ENCODE data around the gene CPNE7.
A peak's percentile ranks its signal among the peaks of the same experiment; 100 is the strongest.

CPNE7 gene

GRCh38 chr16:89561884-89562599, 13.5 kb upstream of the CPNE7 start:
- peak overlapping the region; percentile 89 to 97 (median 91) for H3K4me3 Mint-ChIP-seq
- peaks cover 44% of the 10 kb centered on the region for H3K4me1 Mint-ChIP-seq
- H3K27ac Mint-ChIP-seq: peak overlapping the region; percentile 47 to 80 (median 57)
- H3K27me3 Mint-ChIP-seq (ENCODE audit: low read depth): peaks cover 4% of the 10 kb centered on the region
- TF ChIP-seq CTCF (IDR thresholded peaks at IDR 0.05; ENCODE audit: unreplicated experiment in 3 of 3): no peak
- no peaks in the 10 kb centered on the region for H3K9me3 Mint-ChIP-seq
- peaks cover 39% of the 10 kb centered on the region for H3K36me3 Mint-ChIP-seq (ENCODE audit: low read depth)

DNA sequence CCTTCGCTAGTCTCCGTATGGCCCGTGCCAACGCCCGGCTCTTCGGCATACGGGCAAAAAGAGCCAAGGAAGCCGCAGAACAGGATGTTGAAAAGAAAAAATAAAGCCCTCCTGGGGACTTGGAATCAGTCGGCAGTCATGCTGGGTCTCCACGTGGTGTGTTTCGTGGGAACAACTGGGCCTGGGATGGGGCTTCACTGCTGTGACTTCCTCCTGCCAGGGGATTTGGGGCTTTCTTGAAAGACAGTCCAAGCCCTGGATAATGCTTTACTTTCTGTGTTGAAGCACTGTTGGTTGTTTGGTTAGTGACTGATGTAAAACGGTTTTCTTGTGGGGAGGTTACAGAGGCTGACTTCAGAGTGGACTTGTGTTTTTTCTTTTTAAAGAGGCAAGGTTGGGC, 12.6 kb upstream of the CPNE7 start:
- H3K4me1 Mint-ChIP-seq: peaks cover 37% of the 10 kb centered on the region

DNA sequence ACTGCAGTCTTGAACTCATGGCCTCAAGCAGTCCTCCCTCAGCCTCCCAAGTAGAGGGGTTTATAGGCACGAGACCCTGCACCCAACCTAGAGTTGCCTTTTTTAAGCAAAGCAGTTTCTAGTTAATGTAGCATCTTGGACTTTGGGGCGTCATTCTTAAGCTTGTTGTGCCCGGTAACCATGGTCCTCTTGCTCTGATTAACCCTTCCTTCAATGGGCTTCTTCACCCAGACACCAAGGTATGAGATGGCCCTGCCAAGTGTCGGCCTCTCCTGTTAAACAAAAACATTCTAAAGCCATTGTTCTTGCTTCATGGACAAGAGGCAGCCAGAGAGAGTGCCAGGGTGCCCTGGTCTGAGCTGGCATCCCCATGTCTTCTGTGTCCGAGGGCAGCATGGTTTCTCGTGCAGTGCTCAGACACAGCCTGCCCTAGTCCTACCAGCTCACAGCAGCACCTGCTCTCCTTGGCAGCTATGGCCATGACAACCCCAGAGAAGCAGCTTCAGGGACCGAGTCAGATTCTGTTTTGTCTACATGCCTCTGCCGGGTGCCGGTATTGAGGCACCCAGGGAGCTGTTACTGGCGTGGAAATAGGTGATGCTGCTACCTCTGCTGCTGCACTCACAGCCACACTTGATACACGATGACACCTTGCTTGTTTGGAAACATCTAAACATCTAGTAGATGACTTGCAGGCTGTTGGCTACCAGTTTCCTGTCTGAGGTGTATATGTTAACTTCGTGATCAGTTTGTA, 11.7 kb upstream of the CPNE7 start:
- Mint-ChIP-seq H3K27me3 (ENCODE audit: low read depth) (peaks cover 4% of the 10 kb centered on the region), H3K27ac (no peak overlapping the region), H3K4me3 (peak overlapping the region; percentile 41 to 65 (median 54)), H3K36me3 (ENCODE audit: low read depth) (peaks cover 32% of the 10 kb centered on the region), H3K4me1 (peaks cover 37% of the 10 kb centered on the region), H3K9me3 (no peaks in the 10 kb centered on the region)
- TF ChIP-seq CTCF (IDR thresholded peaks at IDR 0.05; ENCODE audit: unreplicated experiment in 3 of 3): no peak

More for the DNA sequence above, 12.6 kb upstream of the CPNE7 start:
- H3K27me3 Mint-ChIP-seq (ENCODE audit: low read depth): peaks cover 4% of the 10 kb centered on the region
- no peak for TF ChIP-seq CTCF (IDR thresholded peaks at IDR 0.05; ENCODE audit: unreplicated experiment in 3 of 3)
- peaks cover 32% of the 10 kb centered on the region for H3K36me3 Mint-ChIP-seq (ENCODE audit: low read depth)
- H3K9me3 Mint-ChIP-seq: no peaks in the 10 kb centered on the region
- peak overlapping the region; percentile 89 to 97 (median 91) for H3K4me3 Mint-ChIP-seq
- H3K27ac Mint-ChIP-seq: peak overlapping the region in 1 of 3 experiments; percentile 47

DNA sequence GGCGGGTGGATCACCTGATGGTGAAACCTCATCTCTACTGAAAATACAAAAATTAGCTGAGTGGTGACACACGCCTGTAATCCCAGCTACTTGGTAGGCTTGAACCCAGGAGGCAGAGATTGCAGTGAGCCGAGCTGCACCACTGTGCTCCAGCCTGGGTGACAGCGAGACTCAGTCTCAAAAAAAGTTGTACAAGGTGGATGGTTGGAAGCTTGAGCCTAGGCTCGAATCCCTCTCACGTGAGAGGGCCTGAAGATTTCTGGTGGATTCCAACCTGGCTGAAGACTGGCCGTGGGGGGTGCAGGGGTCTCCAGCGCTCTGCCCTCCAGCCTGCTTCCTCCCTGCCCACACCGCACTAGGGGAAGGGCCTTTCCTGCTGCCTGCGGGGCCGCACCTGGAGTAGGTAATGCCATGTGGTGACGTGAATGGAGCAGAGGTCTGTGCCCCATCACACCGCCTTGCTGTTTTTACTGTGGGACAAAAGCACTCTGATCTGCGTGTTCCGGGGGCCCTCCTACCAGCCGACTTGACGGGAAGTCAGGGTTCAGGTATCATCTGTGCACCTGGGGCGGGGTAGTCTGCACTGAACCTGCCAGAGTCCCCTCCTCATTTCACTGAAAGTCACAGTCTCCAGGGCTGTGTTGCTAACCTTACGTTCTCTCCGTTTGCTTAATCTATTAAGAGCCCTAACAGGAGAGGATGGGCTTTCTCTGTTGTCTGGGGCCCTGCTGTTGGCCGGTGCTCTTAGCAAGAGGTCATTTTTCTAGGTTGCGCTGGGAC, 10.9 kb upstream of the CPNE7 start:
- Mint-ChIP-seq H3K36me3 (ENCODE audit: low read depth) (peaks cover 32% of the 10 kb centered on the region), H3K9me3 (no peaks in the 10 kb centered on the region), H3K27ac (peak overlapping the region in 2 of 3 experiments; percentile 59 to 64), H3K4me3 (peak overlapping the region; percentile 55 to 82 (median 75)), H3K27me3 (ENCODE audit: low read depth) (peaks cover 4% of the 10 kb centered on the region), H3K4me1 (peaks cover 37% of the 10 kb centered on the region)
- TF ChIP-seq CTCF (IDR thresholded peaks at IDR 0.05; ENCODE audit: unreplicated experiment in 3 of 3): no peak

DNA sequence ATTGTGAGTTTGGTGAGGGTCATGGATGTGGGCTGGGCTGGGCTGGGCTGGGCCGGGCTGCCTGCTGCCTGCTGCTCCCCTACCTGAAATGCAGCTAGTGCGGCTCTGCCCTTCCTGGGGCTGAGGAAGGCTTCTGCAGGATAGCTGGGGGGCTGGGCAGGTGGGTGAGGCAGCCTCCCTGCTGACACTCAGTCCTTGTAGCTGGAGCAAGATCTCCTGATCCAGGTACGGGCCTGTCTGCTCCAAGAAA, 10.4 kb upstream of the CPNE7 start:
- Mint-ChIP-seq H3K27me3 (ENCODE audit: low read depth) (peaks cover 4% of the 10 kb centered on the region), H3K4me3 (peak overlapping the region; percentile 55 to 82 (median 75)), H3K27ac (peak overlapping the region in 1 of 3 experiments; percentile 64)

More for the DNA sequence above, 10.4 kb upstream of the CPNE7 start:
- Mint-ChIP-seq H3K36me3 (ENCODE audit: low read depth) (peaks cover 32% of the 10 kb centered on the region), H3K9me3 (no peaks in the 10 kb centered on the region), H3K4me1 (peaks cover 37% of the 10 kb centered on the region)
- no peak for TF ChIP-seq CTCF (IDR thresholded peaks at IDR 0.05; ENCODE audit: unreplicated experiment in 3 of 3)

Data from nephron (organoid).